Measurements from ENCODE around the gene KCNK5.

KCNK5 gene

GRCh38 chr6:39170389-39170788 is 58.9 kb downstream of the KCNK5 start:
- no peak for DNase-seq

- no peak for DNase-seq
Observed at GRCh38 chr6:39169448-39170344, 59.6 kb downstream of the KCNK5 start.

- DNase-seq = no peak
Observed at GRCh38 chr6:39167866-39168625, 61.2 kb downstream of the KCNK5 start.

GRCh38 chr6:39167321-39167720 is 62.0 kb downstream of the KCNK5 start:
- no peak for DNase-seq

- no peak for DNase-seq
Observed at GRCh38 chr6:39166912-39167290, 62.4 kb downstream of the KCNK5 start.

- DNase-seq = peak; percentile 42
Observed at GRCh38 chr6:39166189-39166911, 62.9 kb downstream of the KCNK5 start.

GRCh38 chr6:39157511-39157910 is 71.8 kb downstream of the KCNK5 start:
- no peak for DNase-seq

GRCh38 chr6:39156801-39157200 is 72.5 kb downstream of the KCNK5 start:
- DNase-seq = no peak

- no peak for DNase-seq
Observed at GRCh38 chr6:39154705-39155104, 74.6 kb downstream of the KCNK5 start.

- no peak for DNase-seq
Observed at GRCh38 chr6:39153766-39154397, 75.4 kb downstream of the KCNK5 start.

GRCh38 chr6:39152262-39152661 is 77.0 kb downstream of the KCNK5 start:
- no peak for DNase-seq

GRCh38 chr6:39151211-39151610 is 78.1 kb downstream of the KCNK5 start:
- DNase-seq = no peak

GRCh38 chr6:39144481-39145173 is 84.6 kb downstream of the KCNK5 start:
- DNase-seq = no peak

- DNase-seq = no peak
Observed at GRCh38 chr6:39143238-39143930, 85.9 kb downstream of the KCNK5 start.

GRCh38 chr6:39140556-39141167 is 88.6 kb downstream of the KCNK5 start:
- no peak for DNase-seq
